Neuronal stem cell (in vitro differentiated cells): ENCODE measurements around the gene COLEC11.
A peak's percentile ranks its signal among the peaks of the same experiment; 100 is the strongest.

ENCODE experiments used
- DNase-seq: peaks from one replicate; pipeline ENCODE4 v3.0.0-alpha.2; 2013; ENCODE audit warnings: low spot score
- H2AFZ ChIP-seq: one replicate; pipeline ENCODE4 v1.6.1; 2013; ENCODE audit warnings: mild to moderate bottlenecking, low read length, inconsistent platforms
- H2AK5ac ChIP-seq: 2 replicates; pipeline ENCODE4 v1.6.1; 2013; ENCODE audit warnings: low read depth, mild to moderate bottlenecking, inconsistent platforms, low read length, moderate library complexity, mixed read lengths
- H2BK120ac ChIP-seq: 2 replicates; pipeline ENCODE4 v1.6.1; 2013; ENCODE audit warnings: low read depth, mild to moderate bottlenecking, inconsistent platforms, low read length, moderate library complexity, mixed read lengths
- H2BK12ac ChIP-seq: one replicate; pipeline ENCODE4 v1.6.1; 2013; ENCODE audit warnings: low read length, inconsistent platforms
- H2BK15ac ChIP-seq: 2 replicates; pipeline ENCODE4 v1.6.1; 2013; ENCODE audit warnings: mild to moderate bottlenecking, low read length, inconsistent platforms, mixed read lengths
- H2BK5ac ChIP-seq: one replicate; pipeline ENCODE4 v1.6.1; 2013; ENCODE audit warnings: inconsistent platforms, mild to moderate bottlenecking, low read length, moderate library complexity
- H3K14ac ChIP-seq: one replicate; pipeline ENCODE4 v1.6.1; 2013; ENCODE audit warnings: low read length, inconsistent platforms
- H3K18ac ChIP-seq: 2 replicates; pipeline ENCODE4 v1.6.1; 2013; ENCODE audit warnings: low read length, inconsistent platforms
- H3K23ac ChIP-seq: 2 replicates; pipeline ENCODE4 v1.6.1; 2013; ENCODE audit warnings: low read depth, mild to moderate bottlenecking, mixed read lengths, low read length, inconsistent platforms; ENCODE audit not compliant: poor library complexity
- H3K27ac ChIP-seq: replicated peaks from 3 replicates; pipeline ENCODE4 v1.5.1; 2013; ENCODE audit warnings: low read length, inconsistent platforms
- H3K27me3 ChIP-seq, 3 experiments: 2 replicates each; pipeline ENCODE4 v1.6.1; 2013; ENCODE audit warnings: low read length in 3 of 3, mild to moderate bottlenecking in 2 of 3, inconsistent platforms in 1 of 3, low read depth in 1 of 3, mixed read lengths in 1 of 3, moderate library complexity in 1 of 3; ENCODE audit not compliant: control insufficient read depth in 3 of 3, insufficient read depth in 3 of 3
- H3K36me3 ChIP-seq, 2 donors: replicated peaks in 1 of 2; 2 replicates each; pipeline ENCODE4 v1.6.1; 2013; ENCODE audit warnings: low read length in 2 of 2; ENCODE audit not compliant: control insufficient read depth in 2 of 2, insufficient read depth in 2 of 2
- H3K4ac ChIP-seq: 2 replicates; pipeline ENCODE4 v1.6.1; 2013; ENCODE audit warnings: inconsistent platforms, mild to moderate bottlenecking, low read length, moderate library complexity
- H3K4me1 ChIP-seq, 2 donors: 1 replicate in 1 of 2; 2 replicates in 1 of 2; pipeline ENCODE4 v1.6.1; 2013; ENCODE audit warnings: low read length in 2 of 2, low read depth in 1 of 2; ENCODE audit not compliant: control insufficient read depth in 2 of 2, insufficient read depth in 1 of 2
- H3K4me2 ChIP-seq: one replicate; pipeline ENCODE4 v1.6.1; 2013; ENCODE audit warnings: mild to moderate bottlenecking, low read length, inconsistent platforms; ENCODE audit not compliant: insufficient read depth, poor library complexity, severe bottlenecking
- H3K4me3 ChIP-seq, 2 donors: 2 replicates each; pipeline ENCODE4 v1.5.1; 2013; ENCODE audit warnings: low read length in 2 of 2, mild to moderate bottlenecking in 2 of 2, inconsistent platforms in 1 of 2, moderate library complexity in 1 of 2
- H3K79me1 ChIP-seq: one replicate; pipeline ENCODE4 v1.6.1; 2013; ENCODE audit warnings: low read depth, mild to moderate bottlenecking, inconsistent platforms, low read length, moderate library complexity
- H3K9ac ChIP-seq: one replicate; pipeline ENCODE4 v1.6.1; 2013; ENCODE audit warnings: mild to moderate bottlenecking, low read depth, low read length, inconsistent platforms; ENCODE audit not compliant: poor library complexity
- H3K9me3 ChIP-seq, 2 donors: replicated peaks in 1 of 2; 2 replicates each; pipeline versions ENCODE3 to v1.6.1; 2013; ENCODE audit warnings: low read length in 2 of 2, mild to moderate bottlenecking in 2 of 2, inconsistent platforms in 1 of 2, low read depth in 1 of 2, mixed read lengths in 1 of 2, moderate library complexity in 1 of 2; ENCODE audit not compliant: control insufficient read depth in 2 of 2, insufficient read depth in 1 of 2
- H4K8ac ChIP-seq: one replicate; pipeline ENCODE4 v1.6.1; 2013; ENCODE audit warnings: low read depth, mild to moderate bottlenecking, inconsistent platforms, low read length, moderate library complexity
- H4K91ac ChIP-seq: one replicate; pipeline ENCODE4 v1.6.1; 2013; ENCODE audit warnings: low read length, low read depth, mild to moderate bottlenecking, inconsistent platforms; ENCODE audit not compliant: poor library complexity
- WGBS, 2 donors: extraction: QIAGEN DNeasy Blood & Tissue Kit; methylation state at CpG; one replicate each; pipeline ENCODE4 v1.1.7; 2013; ENCODE audit warnings: missing lambda C conversion rate in 2 of 2, mixed read lengths in 1 of 2; ENCODE audit not compliant: insufficient read length in 2 of 2, insufficient replicate concordance in 1 of 2; ENCODE audit errors: extremely low coverage in 2 of 2; 5-methylcytosine and 5-hydroxymethylcytosine counted together

Gene COLEC11

GRCh38 chr2:3557639-3558204 lies 37.2 kb upstream of the COLEC11 start:
- no peak overlapping the region for H2BK120ac ChIP-seq

DNA sequence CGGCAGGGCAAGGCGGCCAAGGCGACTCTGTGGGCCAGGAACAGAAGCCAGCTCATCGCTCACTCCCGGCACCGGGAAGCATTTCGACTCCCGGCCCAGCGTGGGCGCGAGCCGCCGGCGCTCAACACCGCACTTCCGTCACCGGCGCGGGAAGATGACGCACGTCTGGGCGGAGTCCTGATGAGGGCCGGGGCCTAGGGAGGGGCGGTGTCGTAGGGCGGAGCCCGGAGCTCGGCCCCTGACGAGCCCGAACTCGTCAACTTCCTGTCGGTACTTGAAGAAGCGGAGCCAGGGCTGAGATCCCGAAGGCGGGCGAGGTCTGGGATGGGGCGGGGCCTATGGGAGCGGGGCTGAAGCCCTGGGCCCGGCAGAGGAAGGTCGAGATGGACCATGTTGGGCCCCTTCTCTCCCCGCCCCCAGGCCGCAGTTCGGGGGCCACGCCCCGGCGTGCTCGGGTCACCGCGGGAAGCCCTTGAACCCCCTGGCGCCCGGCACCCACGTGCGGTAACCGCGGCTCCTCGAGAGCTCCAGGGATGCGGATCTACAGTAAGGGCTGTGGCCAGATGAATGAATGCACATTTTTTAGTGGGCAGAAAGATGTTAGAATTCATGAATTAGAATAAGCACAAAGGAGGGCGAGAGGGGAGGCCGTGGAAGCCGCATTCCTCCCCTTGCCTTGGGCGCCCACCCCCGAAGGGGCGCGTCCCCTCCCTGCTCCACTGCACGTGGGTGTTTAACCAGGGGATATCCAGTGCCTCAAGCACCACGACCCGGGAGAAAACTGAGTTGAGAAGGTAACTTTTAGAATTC lies 36.5 kb upstream of the COLEC11 start, which contains the start of gene RNASEH1:
TSS of gene RNASEH1 (minus strand) at position 129 of the 810 bp plus-strand sequence. CDS start at position 56, 73 bp downstream.
- peak within 1 kb of the TSS; percentile 91 for H2AFZ ChIP-seq
- peak within 1 kb of the TSS; percentile 56 for H3K14ac ChIP-seq
- H3K4me2 ChIP-seq: peak within 1 kb of the TSS; percentile 82
- peak; percentile 99 for DNase-seq
- no peaks in the 10 kb centered on the region for H3K9me3 ChIP-seq
- peak within 1 kb of the TSS; percentile 90 for H3K18ac ChIP-seq
- H3K4me1 ChIP-seq: peaks cover 2 to 4% of the 10 kb centered on the region in 2 donors
- peak within 1 kb of the TSS; percentile 93 for H3K9ac ChIP-seq
- H2AK5ac ChIP-seq: peak within 1 kb of the TSS; percentile 76
- H2BK120ac ChIP-seq: no peak within 1 kb of the TSS
- H2BK12ac ChIP-seq: no peak within 1 kb of the TSS
- peaks cover 8% of the 10 kb centered on the region for H3K79me1 ChIP-seq
- H3K36me3 ChIP-seq: peaks cover 19 to 67% of the 10 kb centered on the region in 2 donors
- H3K4me3 ChIP-seq: peak within 1 kb of the TSS; percentile 83 to 94
- WGBS, 2 donors: no CpG with 5 or more reads among the region's 67 CpGs
- H4K8ac ChIP-seq: peak within 1 kb of the TSS; percentile 10
- no peak within 1 kb of the TSS for H2BK15ac ChIP-seq
- H3K27ac ChIP-seq: peak within 1 kb of the TSS; percentile 95
- peak within 1 kb of the TSS; percentile 96 for H3K23ac ChIP-seq
- no peak within 1 kb of the TSS for H4K91ac ChIP-seq
- H2BK5ac ChIP-seq: peak within 1 kb of the TSS; percentile 95
- H3K4ac ChIP-seq: peak within 1 kb of the TSS; percentile 87
- peaks cover 0 to 2% (median 0%) of the 10 kb centered on the region in 3 experiments for H3K27me3 ChIP-seq

More at GRCh38 chr2:3557639-3558204, 37.2 kb upstream of the COLEC11 start:
- peak overlapping the region; percentile 90 for H3K18ac ChIP-seq
- no peak overlapping the region for H4K91ac ChIP-seq
- peak overlapping the region; percentile 96 for H3K23ac ChIP-seq
- WGBS, 2 donors: no CpG with 5 or more reads among the region's 40 CpGs
- H2BK12ac ChIP-seq: no peak overlapping the region
- H3K9me3 ChIP-seq: no peaks in the 10 kb centered on the region
- peaks cover 19 to 72% of the 10 kb centered on the region in 2 donors for H3K36me3 ChIP-seq
- peak overlapping the region; percentile 10 for H4K8ac ChIP-seq
- H3K14ac ChIP-seq: peak overlapping the region; percentile 56
- H3K79me1 ChIP-seq: peaks cover 8% of the 10 kb centered on the region
- H2AK5ac ChIP-seq: peak overlapping the region; percentile 75
- H3K4me3 ChIP-seq: peak overlapping the region; percentile 83 to 92
- no peak overlapping the region for H2BK15ac ChIP-seq
- peak overlapping the region; percentile 56 for H3K27ac ChIP-seq
- peak overlapping the region; percentile 93 for H3K9ac ChIP-seq
- H3K4ac ChIP-seq: no peak overlapping the region
- no peak for DNase-seq
- peaks cover 0 to 2% (median 0%) of the 10 kb centered on the region in 3 experiments for H3K27me3 ChIP-seq
- peaks cover 2 to 4% of the 10 kb centered on the region in 2 donors for H3K4me1 ChIP-seq
- H2AFZ ChIP-seq: peak overlapping the region; percentile 91
- no peak overlapping the region for H2BK5ac ChIP-seq
- peak overlapping the region; percentile 82 for H3K4me2 ChIP-seq

DNA sequence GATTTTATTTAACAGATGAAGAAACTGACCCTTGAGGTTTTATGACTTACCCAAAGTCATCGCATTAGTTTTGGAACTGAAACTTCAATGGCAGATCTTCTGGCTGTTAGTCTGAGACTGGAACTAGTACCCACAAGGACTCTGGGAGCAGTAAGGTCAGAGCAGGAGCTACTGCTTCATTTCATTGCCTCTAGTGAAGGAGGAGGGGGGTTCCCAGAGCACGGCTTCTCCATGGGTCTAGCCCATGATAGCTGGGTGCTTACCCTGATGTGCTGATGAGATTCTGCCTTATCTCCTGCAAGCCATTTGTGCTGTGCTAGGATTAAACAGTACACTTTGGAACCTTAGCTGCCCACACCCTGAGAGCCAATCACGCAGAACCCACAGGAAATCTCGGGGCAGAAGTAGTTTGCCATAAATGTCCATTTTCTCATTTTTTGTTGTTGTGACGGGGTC lies 31.4 kb upstream of the COLEC11 start:
- H3K23ac ChIP-seq: no peak overlapping the region
- no peak overlapping the region for H2BK5ac ChIP-seq
- H3K4ac ChIP-seq: no peak overlapping the region
- no peaks in the 10 kb centered on the region for H3K27me3 ChIP-seq
- H2BK12ac ChIP-seq: no peak overlapping the region
- H3K9me3 ChIP-seq: no peaks in the 10 kb centered on the region
- peaks cover 2% of the 10 kb centered on the region for H3K79me1 ChIP-seq
- H2AK5ac ChIP-seq: no peak overlapping the region
- H3K9ac ChIP-seq: no peak overlapping the region
- WGBS, 2 donors: no CpG with 5 or more reads among the region's 5 CpGs
- no peak overlapping the region for H2AFZ ChIP-seq
- peaks cover 6 to 29% of the 10 kb centered on the region in 2 donors for H3K36me3 ChIP-seq
- H2BK15ac ChIP-seq: no peak overlapping the region
- H4K91ac ChIP-seq: no peak overlapping the region
- no peak overlapping the region for H2BK120ac ChIP-seq
- no peak overlapping the region for H3K18ac ChIP-seq
- no peak overlapping the region for H3K4me2 ChIP-seq
- no peak overlapping the region for H3K14ac ChIP-seq
- H4K8ac ChIP-seq: no peak overlapping the region
- no peak for DNase-seq
- no peaks in the 10 kb centered on the region for H3K4me1 ChIP-seq
- no peak overlapping the region for H3K27ac ChIP-seq
- H3K4me3 ChIP-seq: no peak overlapping the region

- H2BK120ac ChIP-seq: no peak overlapping the region
- no CpG with 5 or more reads among the region's 6 CpGs for WGBS, 2 donors
- no peaks in the 10 kb centered on the region for H3K9me3 ChIP-seq
- peaks cover 5 to 20% of the 10 kb centered on the region in 2 donors for H3K36me3 ChIP-seq
- no peak overlapping the region for H3K4ac ChIP-seq
- H4K91ac ChIP-seq: no peak overlapping the region
- H3K4me2 ChIP-seq: no peak overlapping the region
- H3K4me1 ChIP-seq: no peaks in the 10 kb centered on the region
- no peak for DNase-seq
- no peak overlapping the region for H3K4me3 ChIP-seq
- H3K27me3 ChIP-seq: no peaks in the 10 kb centered on the region
- H3K9ac ChIP-seq: no peak overlapping the region
- H3K14ac ChIP-seq: no peak overlapping the region
- no peak overlapping the region for H3K18ac ChIP-seq
- no peak overlapping the region for H2AFZ ChIP-seq
- peaks cover 2% of the 10 kb centered on the region for H3K79me1 ChIP-seq
- H2AK5ac ChIP-seq: no peak overlapping the region
- H2BK12ac ChIP-seq: no peak overlapping the region
- H3K27ac ChIP-seq: no peak overlapping the region
- no peak overlapping the region for H3K23ac ChIP-seq
- no peak overlapping the region for H2BK15ac ChIP-seq
- H4K8ac ChIP-seq: no peak overlapping the region
- no peak overlapping the region for H2BK5ac ChIP-seq
Observed at GRCh38 chr2:3565117-3565516, 29.8 kb upstream of the COLEC11 start.
